Thyroid gland (tissue), 4 donors: ENCODE results near the gene NTN1.

Experiments used
- CTCF ChIP-seq, 6 experiments: fragments of 200-600 bp in 3 of 6; fragments of 450-650 bp in 3 of 6; sonication (generic) in 3 of 6; IDR thresholded peaks; one replicate each; pipeline ENCODE4 v1.5.1; 2016 to 2019; ENCODE audit warnings: antibody characterized with exemption in 6 of 6, mild to moderate bottlenecking in 2 of 6, inconsistent platforms in 1 of 6, moderate library complexity in 1 of 6
- POLR2A ChIP-seq, 2 donors: fragments of 450-650 bp; IDR thresholded peaks; one replicate each; pipeline ENCODE4 v1.6.1; 2017; ENCODE audit warnings: antibody characterized with exemption in 2 of 2, mild to moderate bottlenecking in 2 of 2, moderate library complexity in 1 of 2

GRCh38 chr17:9241371-9241712 is 220.0 kb downstream of the NTN1 start:
- no peak for TF ChIP-seq POLR2A (IDR thresholded peaks at IDR 0.05)
- no peak for TF ChIP-seq CTCF (IDR thresholded peaks at IDR 0.05)
